GM18517 (cell line): ENCODE results near the gene SFXN5.

Experiments
- ATAC-seq: cut with Tn5 transposase; IDR thresholded peaks from one replicate; pipeline ENCODE4 v1.9.1; 2021; ENCODE audit warnings: mild to moderate bottlenecking, moderate library complexity; ENCODE audit not compliant: unreplicated experiment

The SFXN5 gene

GRCh38 chr2:72945450-72946019, 126.0 kb downstream of the SFXN5 start:
- ATAC-seq: no peak

GRCh38 chr2:72944804-72945449, 126.6 kb downstream of the SFXN5 start:
- no peak for ATAC-seq

- no peak for ATAC-seq
Measured at GRCh38 chr2:72943540-72944395, 127.7 kb downstream of the SFXN5 start.

DNA sequence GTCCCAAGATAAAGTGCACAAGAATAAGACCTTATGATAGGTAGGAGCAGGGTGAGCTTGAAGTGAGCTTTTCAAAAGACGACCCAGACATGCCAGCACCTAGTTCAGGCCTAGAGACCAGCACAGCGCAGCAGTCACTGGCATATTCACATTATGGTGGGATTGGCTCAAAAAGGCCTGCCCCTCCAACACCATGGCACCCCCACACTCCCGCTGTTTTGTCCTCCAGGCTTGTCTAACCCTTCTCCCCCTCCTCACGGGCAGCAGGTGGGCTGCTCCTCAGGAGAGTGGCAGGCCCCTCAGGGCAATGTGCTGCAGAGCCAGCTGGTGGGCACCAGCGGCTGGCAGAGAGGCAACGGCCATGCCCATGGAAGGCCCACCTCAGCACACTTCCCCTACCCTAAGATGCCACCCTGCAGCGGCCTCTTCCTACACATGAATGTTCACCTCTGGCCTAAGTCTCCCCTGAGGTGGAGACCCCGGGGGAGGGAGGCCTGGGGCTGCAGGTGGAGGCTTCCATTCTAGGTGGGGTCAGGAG, 128.6 kb downstream of the SFXN5 start:
- ATAC-seq: no peak

DNA sequence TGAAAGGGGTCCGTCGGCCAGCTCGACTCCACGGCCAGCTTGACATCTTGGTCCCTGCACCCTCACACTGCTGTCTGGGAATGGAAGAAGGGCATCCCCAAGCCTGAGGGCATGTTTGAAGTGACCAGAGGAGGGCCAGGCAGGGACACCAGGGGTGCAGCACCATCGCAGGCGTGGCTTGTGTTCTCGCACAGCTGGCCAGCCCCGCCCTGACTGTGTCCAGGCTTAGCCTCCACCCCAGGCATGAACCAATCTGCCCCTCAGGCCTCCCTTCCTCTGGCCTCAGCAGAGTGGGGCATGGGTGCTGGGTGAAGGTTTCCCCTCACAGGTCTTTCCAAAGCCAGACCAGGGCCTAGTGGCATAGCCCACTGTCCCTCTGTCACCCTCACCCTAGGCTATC, 129.2 kb downstream of the SFXN5 start:
- ATAC-seq: no peak

- ATAC-seq: no peak
Measured at GRCh38 chr2:72940786-72941185, 130.7 kb downstream of the SFXN5 start.

DNA sequence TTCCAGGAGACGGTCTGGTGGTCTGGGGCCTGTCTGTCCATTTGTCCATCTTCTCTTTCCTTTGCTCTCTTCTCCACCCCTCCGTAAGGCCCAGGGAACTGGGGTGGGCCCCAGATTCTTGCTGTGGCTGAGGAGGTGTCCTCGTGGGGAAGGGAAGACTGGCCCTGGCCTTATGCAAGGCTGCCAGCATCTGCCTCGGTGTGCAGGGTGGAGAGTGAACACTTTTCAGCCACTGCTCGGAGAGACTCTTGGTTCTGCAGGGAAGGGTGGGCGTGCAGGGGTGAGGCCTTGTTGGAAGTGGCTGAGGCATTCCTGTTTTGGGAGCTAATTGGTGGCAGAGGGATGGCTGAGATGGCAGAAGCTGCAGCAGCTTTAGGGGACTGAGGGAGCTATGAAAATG, 131.2 kb downstream of the SFXN5 start:
- no peak for ATAC-seq

DNA sequence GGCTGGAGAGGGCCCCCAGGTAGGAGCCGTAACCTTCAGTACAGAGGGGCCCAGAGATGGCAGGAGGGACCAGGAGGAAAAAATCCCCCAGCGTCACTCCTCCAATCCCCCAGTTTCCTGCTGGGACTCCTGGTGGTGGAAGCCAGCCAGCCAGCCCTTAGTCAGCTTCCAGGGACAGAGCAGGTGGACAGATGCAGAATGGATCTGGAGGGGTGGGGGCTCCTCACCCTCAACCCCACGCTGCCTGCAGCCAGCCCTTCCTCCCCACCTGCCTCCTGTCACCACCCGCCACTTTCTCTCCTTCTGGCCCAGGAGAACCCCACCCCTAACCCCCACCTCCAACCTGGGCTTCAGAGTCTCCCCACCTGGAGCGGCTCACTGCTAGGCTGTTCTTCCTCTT, 133.1 kb downstream of the SFXN5 start:
- ATAC-seq: no peak

GRCh38 chr2:72937356-72937669, 134.2 kb downstream of the SFXN5 start:
- ATAC-seq: no peak

DNA sequence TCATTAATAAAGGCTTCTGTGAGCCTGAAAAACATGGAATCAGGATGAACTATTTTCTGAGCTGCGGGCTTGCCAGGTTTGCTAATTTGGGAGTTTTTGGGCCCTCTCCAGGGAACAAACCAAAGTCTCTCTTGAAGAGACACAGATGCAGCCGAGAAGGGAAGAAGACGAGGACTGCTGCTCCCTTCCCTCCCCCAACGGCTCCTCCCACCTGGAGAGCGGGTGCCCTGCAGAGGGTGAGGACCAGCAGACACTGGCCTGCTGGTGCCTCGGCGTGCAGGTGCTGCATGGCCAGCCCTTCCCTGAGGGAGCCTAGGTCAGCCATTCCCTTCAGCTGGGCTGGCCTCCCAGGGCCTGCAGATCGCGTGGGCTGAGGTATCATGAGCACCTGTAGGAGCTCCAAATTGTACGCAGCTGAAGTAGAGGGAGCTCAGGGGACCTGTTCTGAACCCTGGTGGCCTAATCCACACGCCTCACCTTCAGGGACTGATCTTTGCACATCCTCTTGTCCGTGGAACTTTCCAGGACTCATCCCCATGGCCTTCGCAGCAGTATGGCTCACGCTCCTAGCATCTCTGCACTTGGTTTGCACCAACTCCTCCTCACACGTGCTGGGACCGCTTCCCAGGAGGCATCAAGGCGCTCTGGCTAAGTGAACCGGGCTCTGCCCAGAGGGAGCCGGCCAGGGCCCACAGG, 134.7 kb downstream of the SFXN5 start:
- ATAC-seq: no peak

GRCh38 chr2:72935611-72935957, 135.9 kb downstream of the SFXN5 start:
- ATAC-seq: no peak

- ATAC-seq: no peak
Measured at GRCh38 chr2:72934683-72935610, 136.6 kb downstream of the SFXN5 start.

DNA sequence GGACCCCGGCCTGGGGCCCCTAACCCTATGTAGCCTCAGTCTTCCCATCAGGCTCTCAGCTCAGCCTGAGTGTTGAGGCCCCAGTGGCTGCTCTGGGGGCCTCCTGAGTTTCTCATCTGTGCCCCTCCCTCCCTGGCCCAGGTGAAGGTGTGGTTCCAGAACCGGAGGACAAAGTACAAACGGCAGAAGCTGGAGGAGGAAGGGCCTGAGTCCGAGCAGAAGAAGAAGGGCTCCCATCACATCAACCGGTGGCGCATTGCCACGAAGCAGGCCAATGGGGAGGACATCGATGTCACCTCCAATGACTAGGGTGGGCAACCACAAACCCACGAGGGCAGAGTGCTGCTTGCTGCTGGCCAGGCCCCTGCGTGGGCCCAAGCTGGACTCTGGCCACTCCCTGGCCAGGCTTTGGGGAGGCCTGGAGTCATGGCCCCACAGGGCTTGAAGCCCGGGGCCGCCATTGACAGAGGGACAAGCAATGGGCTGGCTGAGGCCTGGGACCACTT, 137.8 kb downstream of the SFXN5 start:
- no peak for ATAC-seq

GRCh38 chr2:72933207-72933606, 138.3 kb downstream of the SFXN5 start:
- no peak for ATAC-seq

GRCh38 chr2:72932805-72933204, 138.7 kb downstream of the SFXN5 start:
- no peak for ATAC-seq

DNA sequence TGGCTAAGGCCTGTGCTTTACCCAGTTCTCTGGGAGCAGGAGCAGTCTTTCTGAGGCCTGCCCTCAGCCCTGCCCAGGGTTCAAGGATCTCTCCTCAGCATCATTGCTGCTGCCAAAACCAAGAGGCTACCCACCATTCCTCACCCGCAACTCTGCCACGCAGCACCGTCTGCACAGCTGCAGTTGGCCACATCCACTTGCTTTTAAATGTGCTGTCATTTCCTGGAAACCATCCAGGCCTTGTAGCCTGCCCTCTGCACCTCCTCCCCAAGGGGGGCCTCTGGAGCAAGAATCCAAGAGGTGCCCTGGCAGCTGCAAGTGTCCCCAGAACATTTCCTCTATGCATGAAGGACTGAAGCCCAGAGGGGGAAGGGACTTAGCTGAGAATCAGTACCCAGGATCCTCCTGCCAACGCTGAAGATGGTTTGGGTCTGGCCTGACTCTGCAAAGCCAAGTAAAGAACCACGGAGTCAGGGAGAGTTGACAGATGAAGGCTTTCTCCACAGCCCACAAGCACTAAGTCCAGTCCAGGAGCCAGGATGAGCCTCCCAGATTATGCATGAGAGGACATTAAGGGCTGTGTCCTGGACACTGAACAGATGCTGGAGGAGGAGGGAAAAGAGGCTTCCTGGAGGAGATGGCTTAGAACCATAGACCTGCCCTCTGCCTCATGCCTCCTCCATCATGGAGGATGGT, 139.3 kb downstream of the SFXN5 start:
- ATAC-seq: no peak

DNA sequence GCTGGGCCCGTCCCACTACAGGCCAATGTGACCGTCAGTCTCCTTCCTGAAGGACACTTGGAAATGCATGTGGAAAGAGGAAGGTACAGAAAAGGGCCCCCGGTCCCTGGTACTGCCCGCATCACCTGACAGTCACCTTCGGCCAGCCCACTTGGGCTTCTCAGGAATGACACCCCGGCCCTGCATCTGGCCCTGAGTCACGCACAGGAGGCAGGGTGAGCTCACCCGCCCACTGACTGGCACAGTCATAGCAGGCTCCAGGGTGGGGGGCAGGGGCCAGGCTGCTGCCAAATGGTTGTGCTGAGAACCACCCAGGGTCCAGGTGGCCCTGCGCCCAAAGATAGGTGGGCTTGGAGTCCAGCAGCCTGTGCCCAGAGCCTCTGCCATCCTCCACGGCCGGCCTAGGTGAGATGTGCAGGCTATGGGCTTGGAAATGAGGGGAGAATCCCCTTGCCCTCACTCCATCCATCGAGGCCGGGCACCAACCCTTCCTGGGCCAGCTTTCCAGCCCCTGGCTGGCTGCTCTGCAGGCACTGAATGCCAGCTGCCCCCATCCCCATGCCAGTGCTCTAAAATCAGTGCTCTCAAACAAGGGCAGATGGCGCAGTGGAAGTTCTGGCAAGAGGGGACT, 140.1 kb downstream of the SFXN5 start:
- ATAC-seq: no peak

DNA sequence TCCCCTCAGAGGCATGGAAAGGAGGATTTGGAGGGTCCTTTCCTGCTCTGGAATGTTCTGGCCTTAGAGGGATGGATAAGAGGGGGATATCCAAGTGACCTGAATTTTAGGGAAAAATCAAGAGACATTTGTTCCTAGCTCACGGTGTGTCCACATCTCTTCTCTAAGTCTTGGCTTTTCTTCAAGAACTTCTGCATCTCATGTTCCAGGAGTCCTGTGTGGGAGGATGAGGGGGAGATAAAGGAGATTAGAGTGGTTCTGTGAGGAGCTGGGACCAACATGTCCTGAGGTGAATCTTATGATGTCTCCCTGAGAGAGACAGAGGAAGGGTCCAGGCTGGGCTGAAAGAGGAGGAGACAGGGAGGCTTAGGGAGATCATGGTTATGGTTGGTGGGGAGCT, 142.5 kb downstream of the SFXN5 start:
- ATAC-seq: no peak
